ENCODE results near the gene ABCA4.

DNA sequence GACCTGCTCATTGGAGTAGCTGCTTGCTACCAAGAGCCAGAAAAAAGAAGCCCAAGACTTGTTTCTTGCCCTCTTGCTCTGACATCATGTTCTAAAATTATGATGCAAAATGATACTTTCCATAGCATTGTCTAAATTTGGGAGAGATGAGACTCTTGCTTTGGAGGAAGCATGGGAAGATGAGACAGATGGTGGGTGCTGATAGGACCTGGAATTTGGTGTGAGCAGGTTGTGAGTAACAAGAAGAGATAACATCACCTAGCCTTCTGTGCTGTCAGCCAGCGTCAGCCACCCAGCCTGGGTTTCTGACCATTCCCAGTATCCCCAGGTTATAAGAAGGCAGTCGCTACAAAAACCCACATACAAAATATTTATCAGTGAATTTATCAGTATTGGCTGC is 144.7 kb downstream of the ABCA4 start:
- TF ChIP-seq, protein P1, sequence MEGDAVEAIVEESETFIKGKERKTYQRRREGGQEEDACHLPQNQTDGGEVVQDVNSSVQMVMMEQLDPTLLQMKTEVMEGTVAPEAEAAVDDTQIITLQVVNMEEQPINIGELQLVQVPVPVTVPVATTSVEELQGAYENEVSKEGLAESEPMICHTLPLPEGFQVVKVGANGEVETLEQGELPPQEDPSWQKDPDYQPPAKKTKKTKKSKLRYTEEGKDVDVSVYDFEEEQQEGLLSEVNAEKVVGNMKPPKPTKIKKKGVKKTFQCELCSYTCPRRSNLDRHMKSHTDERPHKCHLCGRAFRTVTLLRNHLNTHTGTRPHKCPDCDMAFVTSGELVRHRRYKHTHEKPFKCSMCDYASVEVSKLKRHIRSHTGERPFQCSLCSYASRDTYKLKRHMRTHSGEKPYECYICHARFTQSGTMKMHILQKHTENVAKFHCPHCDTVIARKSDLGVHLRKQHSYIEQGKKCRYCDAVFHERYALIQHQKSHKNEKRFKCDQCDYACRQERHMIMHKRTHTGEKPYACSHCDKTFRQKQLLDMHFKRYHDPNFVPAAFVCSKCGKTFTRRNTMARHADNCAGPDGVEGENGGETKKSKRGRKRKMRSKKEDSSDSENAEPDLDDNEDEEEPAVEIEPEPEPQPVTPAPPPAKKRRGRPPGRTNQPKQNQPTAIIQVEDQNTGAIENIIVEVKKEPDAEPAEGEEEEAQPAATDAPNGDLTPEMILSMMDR (IDR thresholded peaks at IDR 0.05 in 2 of 3, conservative IDR thresholded peaks at IDR 0.05 in 1 of 3; ENCODE audit: borderline replicate concordance in 1 of 3, insufficient read depth in 1 of 3, low read depth in 2 of 3, low read length in 2 of 3), result no peak
- TF ChIP-seq POLR2A (IDR thresholded peaks at IDR 0.05; ENCODE audit: borderline replicate concordance, extremely low read depth, insufficient read depth, insufficient read length) (no peak), ATF3 (IDR thresholded peaks at IDR 0.05) (no peak), REST (IDR thresholded peaks at IDR 0.05; ENCODE audit: low read depth) (no peak), EZH2phosphoT487 (IDR thresholded peaks at IDR 0.05; ENCODE audit: borderline replicate concordance) (no peak), POLR2AphosphoS5 (IDR thresholded peaks at IDR 0.05; ENCODE audit: low read depth, low read length) (no peak), EZH2 (IDR thresholded peaks at IDR 0.05) (no peak), EGR1 (IDR thresholded peaks at IDR 0.05; ENCODE audit: low read depth) (no peak), YY1 (IDR thresholded peaks at IDR 0.05; ENCODE audit: extremely low read depth, insufficient replicate concordance, low read depth, low read length) (no peak), SP1 (IDR thresholded peaks at IDR 0.05; ENCODE audit: low read depth) (no peak), RAD21 (IDR thresholded peaks at IDR 0.05; ENCODE audit: low read depth) (no peak), MAX (IDR thresholded peaks at IDR 0.05) (no peak)
